ENCODE data around the gene TXNRD2. TPM values are rescaled to one million over a fixed set of nuclear protein-coding genes. Genes with fewer than 3 reads are reported as not detected.

Gene TXNRD2
- total RNA-seq, 2 experiments from 2014 or later, result 24.7 to 28.9 TPM

DNA sequence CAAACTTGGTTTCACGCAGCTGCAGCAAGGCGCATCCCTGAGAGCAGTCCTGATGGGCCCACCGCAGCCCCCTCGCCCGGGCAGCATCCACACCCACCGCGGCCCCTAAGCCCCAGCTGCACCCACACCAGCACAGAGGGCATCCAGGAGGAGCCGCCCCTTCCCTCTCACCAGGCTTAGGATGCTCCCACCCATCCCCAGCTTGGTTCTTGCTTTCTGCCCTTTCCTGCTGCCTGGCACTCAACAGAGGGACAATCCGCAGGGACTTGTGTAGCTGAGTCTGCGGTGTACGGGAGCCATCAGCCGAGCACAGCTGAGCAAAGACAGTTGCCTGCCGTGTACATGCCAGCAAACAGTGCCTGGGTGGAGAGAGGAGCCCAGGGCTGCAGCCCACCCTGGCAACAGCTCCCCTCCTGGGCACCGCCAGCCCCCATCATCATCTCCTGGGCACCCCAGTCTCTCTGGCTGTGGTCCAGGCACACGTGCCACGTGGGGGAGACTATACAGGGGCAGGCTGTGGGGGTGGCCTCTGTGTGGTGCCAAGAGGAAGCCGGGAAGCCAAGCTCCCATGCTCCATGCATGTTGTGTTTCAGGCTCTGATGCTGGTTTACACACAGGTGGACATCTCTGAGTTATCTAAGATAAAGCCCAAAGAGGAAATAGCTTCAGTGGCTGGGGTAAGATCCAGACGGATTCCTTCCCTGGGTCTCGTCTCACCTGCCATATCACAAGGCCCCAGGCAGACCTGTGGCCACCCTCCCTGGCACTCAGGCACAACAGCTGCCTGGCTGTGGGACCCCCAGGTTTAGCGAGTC, 50.9 kb downstream of the TXNRD2 start:
- H3K79me2 ChIP-seq (ENCODE audit: insufficient read depth, low read depth, low read length), result peaks cover 38% of the 10 kb centered on the region
- ChIA-PET POLR2A (interaction anchor here (2.9 kb wide), 1 partner anchor 35 kb away, joined by 20 read pairs; no protein-coding TSS in a partner anchor), CTCF (ENCODE audit: unreplicated experiment) (interaction anchor here (0.6 to 1.0 kb wide), 2 partner anchors 49 to 160 kb away, joined by 3 to 4 read pairs; no protein-coding TSS in a partner anchor)
- peak overlapping the region; percentile 99 for H3K27ac ChIP-seq (ENCODE audit: low read depth, low read length, poor library complexity, severe bottlenecking)
- H3K9me3 ChIP-seq (ENCODE audit: low read length), result no peaks in the 10 kb centered on the region
- TF ChIP-seq, protein P1, sequence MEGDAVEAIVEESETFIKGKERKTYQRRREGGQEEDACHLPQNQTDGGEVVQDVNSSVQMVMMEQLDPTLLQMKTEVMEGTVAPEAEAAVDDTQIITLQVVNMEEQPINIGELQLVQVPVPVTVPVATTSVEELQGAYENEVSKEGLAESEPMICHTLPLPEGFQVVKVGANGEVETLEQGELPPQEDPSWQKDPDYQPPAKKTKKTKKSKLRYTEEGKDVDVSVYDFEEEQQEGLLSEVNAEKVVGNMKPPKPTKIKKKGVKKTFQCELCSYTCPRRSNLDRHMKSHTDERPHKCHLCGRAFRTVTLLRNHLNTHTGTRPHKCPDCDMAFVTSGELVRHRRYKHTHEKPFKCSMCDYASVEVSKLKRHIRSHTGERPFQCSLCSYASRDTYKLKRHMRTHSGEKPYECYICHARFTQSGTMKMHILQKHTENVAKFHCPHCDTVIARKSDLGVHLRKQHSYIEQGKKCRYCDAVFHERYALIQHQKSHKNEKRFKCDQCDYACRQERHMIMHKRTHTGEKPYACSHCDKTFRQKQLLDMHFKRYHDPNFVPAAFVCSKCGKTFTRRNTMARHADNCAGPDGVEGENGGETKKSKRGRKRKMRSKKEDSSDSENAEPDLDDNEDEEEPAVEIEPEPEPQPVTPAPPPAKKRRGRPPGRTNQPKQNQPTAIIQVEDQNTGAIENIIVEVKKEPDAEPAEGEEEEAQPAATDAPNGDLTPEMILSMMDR (conservative IDR thresholded peaks at IDR 0.05; ENCODE audit: low read length), result no peak
- no peak for TF ChIP-seq EZH2phosphoT487 (IDR thresholded peaks at IDR 0.05; ENCODE audit: borderline replicate concordance, low read depth, low read length)
- H2AFZ ChIP-seq (ENCODE audit: low read length), result no peak overlapping the region
- peaks cover 99% of the 10 kb centered on the region for H3K4me1 ChIP-seq (ENCODE audit: insufficient read depth, low read length, poor library complexity, severe bottlenecking)
- no peaks in the 10 kb centered on the region for H4K20me1 ChIP-seq (ENCODE audit: insufficient read depth, low read length)
- intact Hi-C loops (cut with micrococcal nuclease; ENCODE audit: unreplicated experiment), result loop anchor here (1.0 to 2.0 kb wide), 2 partner anchors 35 to 118 kb away; no protein-coding TSS in a partner anchor
- DNase-seq (ENCODE audit: low spot score), result peak; percentile 46
- peaks cover 20% of the 10 kb centered on the region for H3K36me3 ChIP-seq (ENCODE audit: insufficient read depth, low read length)
- no TSS peak for BruUV-seq (replicated peaks)
- no peaks in the 10 kb centered on the region for H3K9me2 ChIP-seq (ENCODE audit: insufficient read depth, low read length)
- peak overlapping the region; percentile 59 for H3K4me3 ChIP-seq (ENCODE audit: low read depth, low read length, poor library complexity, severe bottlenecking)
- peak overlapping the region; percentile 91 for H3K4me2 ChIP-seq (ENCODE audit: low read length)

DNA sequence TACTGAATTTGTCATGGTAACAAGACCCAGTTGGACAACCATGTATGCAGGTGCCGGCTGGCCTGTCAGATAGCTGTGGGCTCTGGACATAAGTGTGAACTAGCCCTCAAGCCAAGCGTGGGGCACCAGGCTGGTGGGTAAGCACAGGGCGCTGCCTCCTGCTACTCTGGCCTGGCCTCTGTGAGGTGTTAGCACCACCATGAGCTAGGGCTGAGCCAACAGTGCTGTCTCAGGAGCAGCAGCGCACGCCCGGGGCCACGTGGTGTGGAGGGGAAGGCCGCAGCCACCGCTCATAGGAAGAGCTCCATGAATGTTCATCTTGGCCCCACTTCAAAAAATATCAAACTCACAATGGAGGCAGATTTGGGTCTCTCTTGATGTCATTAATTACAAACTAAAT, 51.7 kb downstream of the TXNRD2 start:
- Histone ChIP-seq H3K9me3 (ENCODE audit: low read length) (no peaks in the 10 kb centered on the region), H4K20me1 (ENCODE audit: insufficient read depth, low read length) (no peaks in the 10 kb centered on the region), H3K4me2 (ENCODE audit: low read length) (peak overlapping the region; percentile 91), H2AFZ (ENCODE audit: low read length) (no peak overlapping the region; the same call in 1 of the 2 replicates), H3K27ac (ENCODE audit: low read depth, low read length, poor library complexity, severe bottlenecking) (peak overlapping the region; percentile 99), H3K36me3 (ENCODE audit: insufficient read depth, low read length) (peaks cover 13% of the 10 kb centered on the region), H3K79me2 (ENCODE audit: insufficient read depth, low read depth, low read length) (peaks cover 38% of the 10 kb centered on the region), H3K9me2 (ENCODE audit: insufficient read depth, low read length) (no peaks in the 10 kb centered on the region), H3K4me1 (ENCODE audit: insufficient read depth, low read length, poor library complexity, severe bottlenecking) (peaks cover 99% of the 10 kb centered on the region), H3K4me3 (ENCODE audit: low read depth, low read length, poor library complexity, severe bottlenecking) (peak overlapping the region; percentile 59)
- peak; percentile 38 for DNase-seq (ENCODE audit: low spot score)
- ChIA-PET POLR2A (interaction anchor here (2.9 kb wide), 1 partner anchor 34 kb away, joined by 20 read pairs; no protein-coding TSS in a partner anchor), CTCF (ENCODE audit: unreplicated experiment) (interaction anchor here (0.6 to 1.0 kb wide), 2 partner anchors 48 to 159 kb away, joined by 3 to 4 read pairs; no protein-coding TSS in a partner anchor)
- TF ChIP-seq EZH2phosphoT487 (IDR thresholded peaks at IDR 0.05; ENCODE audit: borderline replicate concordance, low read depth, low read length), result no peak
- TF ChIP-seq, protein P1 (conservative IDR thresholded peaks at IDR 0.05; ENCODE audit: low read length), result no peak; the same call in 1 of the 2 replicates
- BruUV-seq (replicated peaks), result no TSS peak
- intact Hi-C loops (cut with micrococcal nuclease; ENCODE audit: unreplicated experiment), result loop anchor here (2.0 kb wide), 1 partner anchor 117 kb away; no protein-coding TSS in a partner anchor

All from OCI-LY7 (cell line).